Activated T-cell treated with anti-CD3 and anti-CD28 coated beads, Interleukin-2, amount 50 U/mL, for 72 hours (primary cell): Measurements from ENCODE around the gene C5AR1. TPM values are rescaled to one million over a fixed set of nuclear protein-coding genes. Genes with fewer than 3 reads are reported as not detected.
A peak's percentile ranks its signal among the peaks of the same experiment; 100 is the strongest.
"Not testable (repeated sequence)": the region's sequence is repeated elsewhere in the genome, so short reads cannot be mapped to it uniquely, and the experiment has no call there.

Experiments used
- ATAC-seq, 2 donors: fragments of 150-1000 bp; cut with Tn5 transposase; replicated peaks in 1 of 2; 2 replicates each; pipeline ENCODE4 v1.10.0; 2021; ENCODE audit warnings: moderate library complexity in 2 of 2, mild to moderate bottlenecking in 1 of 2
- DNase-seq, 2 donors: peaks; one replicate each; pipeline ENCODE4 v3.0.0; 2021 to 2022; ENCODE audit warnings: mixed read lengths in 1 of 2
- H3K27ac Mint-ChIP-seq: one replicate; pipeline ENCODE4 v1.8.0; 2022; ENCODE audit warnings: mild to moderate bottlenecking, moderate library complexity, mixed read lengths
- H3K27me3 Mint-ChIP-seq: one replicate; pipeline ENCODE4 v1.8.0; 2022; ENCODE audit warnings: low read depth, mixed read lengths
- H3K36me3 Mint-ChIP-seq, 2 donors: one replicate each; pipeline ENCODE4 v1.8.0; 2022; ENCODE audit warnings: mixed read lengths in 2 of 2, mild to moderate bottlenecking in 1 of 2; ENCODE audit not compliant: insufficient read depth in 2 of 2
- H3K4me1 Mint-ChIP-seq: one replicate; pipeline ENCODE4 v1.8.0; 2022; ENCODE audit warnings: low read depth, mixed read lengths
- H3K4me3 Mint-ChIP-seq, 2 donors: one replicate each; pipeline ENCODE4 v1.8.0; 2022; ENCODE audit warnings: mild to moderate bottlenecking in 2 of 2, mixed read lengths in 2 of 2, moderate library complexity in 2 of 2
- H3K9me3 Mint-ChIP-seq, 2 donors: one replicate each; pipeline ENCODE4 v1.8.0; 2022; ENCODE audit warnings: mixed read lengths in 2 of 2
- total RNA-seq, 2 donors: library from RNA; stranded (reverse); gene quantifications; one replicate each; pipeline ENCODE4 v1.2.3, GENCODE V29; 2022

C5AR1 gene
- total RNA-seq, 2 donors from 2014 or later = 1.8 to 3.0 TPM

DNA sequence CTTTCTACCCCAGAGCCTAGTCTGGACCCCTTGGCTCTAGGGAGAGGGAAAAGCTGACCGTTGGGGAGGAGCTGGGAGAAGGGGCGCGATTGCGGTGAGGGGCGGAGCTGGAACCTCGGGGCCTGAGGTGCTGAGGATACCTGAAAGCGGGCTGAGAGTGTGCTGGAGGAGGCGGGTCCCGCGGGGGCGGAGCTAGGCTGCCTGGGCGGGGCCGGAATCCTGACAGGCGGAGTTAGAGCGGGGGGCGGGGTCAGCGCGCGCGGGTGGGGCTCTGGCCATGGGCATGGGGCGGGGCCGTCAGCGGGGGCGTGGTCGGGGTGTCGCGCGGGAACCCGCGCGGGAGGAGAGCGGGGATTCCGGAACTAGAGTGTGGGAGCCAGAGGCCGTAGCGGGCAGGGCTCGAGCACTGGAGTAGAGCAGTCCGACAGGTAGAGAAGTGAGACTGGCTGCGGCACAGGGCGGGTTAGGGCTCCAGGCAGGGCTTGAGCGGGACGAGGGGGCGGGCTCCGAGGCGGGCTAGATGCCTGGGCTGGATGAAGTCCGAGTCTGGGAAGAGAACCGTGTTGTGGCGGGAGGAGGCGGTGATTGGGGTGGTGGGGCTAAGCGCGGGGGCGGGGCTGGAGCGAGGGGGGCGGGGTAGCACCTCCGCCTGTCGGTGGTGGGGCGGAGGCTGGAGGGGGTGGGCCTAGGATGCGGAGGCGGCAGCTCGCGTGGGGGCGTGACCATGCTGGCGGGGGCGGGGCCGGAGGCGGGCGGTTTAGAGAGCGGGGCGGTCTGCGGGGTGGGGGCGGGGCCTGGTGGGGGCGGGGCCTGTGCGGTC lies 35.4 kb upstream of the C5AR1 start, which contains the start of gene INAFM1:
TSS of gene INAFM1 (plus strand) at position 815 of the 820 bp plus-strand sequence. CDS start 35 bp downstream, outside the sequence.
- Mint-ChIP-seq H3K4me3 (peak within 1 kb of the TSS; percentile 97), H3K36me3 (peaks cover 6 to 11% of the 10 kb centered on the region in 2 donors), H3K27ac (peak within 1 kb of the TSS; percentile 95), H3K4me1 (peaks cover 29% of the 10 kb centered on the region), H3K9me3 (no peaks in the 10 kb centered on the region), H3K27me3 (no peaks in the 10 kb centered on the region)
- peak; percentile 100 for DNase-seq
- peak; percentile 77 to 79 for ATAC-seq

DNA sequence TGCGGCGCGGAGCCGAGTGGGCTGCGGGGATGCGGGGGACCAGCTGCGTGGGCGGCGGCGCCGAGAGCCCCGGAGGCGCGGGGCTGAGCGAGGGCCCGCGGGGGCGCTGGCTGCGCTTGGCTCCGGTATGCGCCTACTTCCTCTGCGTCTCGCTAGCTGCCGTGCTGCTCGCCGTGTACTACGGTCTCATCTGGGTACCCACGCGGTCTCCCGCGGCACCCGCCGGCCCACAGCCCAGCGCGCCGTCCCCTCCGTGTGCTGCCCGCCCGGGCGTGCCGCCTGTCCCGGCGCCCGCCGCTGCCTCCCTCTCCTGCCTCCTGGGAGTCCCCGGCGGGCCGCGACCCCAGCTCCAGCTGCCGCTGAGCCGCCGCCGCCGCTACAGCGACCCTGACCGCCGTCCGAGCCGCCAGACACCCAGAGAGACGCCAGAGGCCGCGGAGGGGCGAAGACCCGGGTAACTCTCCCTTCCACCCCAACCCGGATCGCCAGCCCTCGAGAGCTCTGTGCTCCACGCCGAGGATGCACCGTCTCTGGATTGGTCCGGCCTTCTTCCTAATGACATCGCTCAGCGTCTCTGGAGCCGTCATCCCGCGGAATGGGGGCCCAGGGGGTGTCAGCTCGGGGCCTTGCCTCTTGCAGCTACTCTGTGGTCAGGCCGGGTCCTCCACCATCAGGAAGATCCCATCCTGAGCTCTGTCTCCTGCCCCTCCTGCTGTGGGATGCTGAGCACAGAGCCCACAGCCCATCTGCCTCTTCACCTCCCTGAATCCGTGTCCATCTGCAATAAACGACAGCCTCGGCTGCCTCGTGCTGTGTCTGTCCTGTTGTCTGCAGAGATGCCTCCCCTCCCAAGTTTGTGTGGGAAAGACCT lies 34.5 kb upstream of the C5AR1 start:
- ATAC-seq = peak; percentile 38 to 39
- no peak for DNase-seq
- Mint-ChIP-seq H3K9me3 (no peaks in the 10 kb centered on the region), H3K36me3 (peaks cover 6 to 11% of the 10 kb centered on the region in 2 donors), H3K4me3 (peak overlapping the region; percentile 83 to 86), H3K27ac (peak overlapping the region; percentile 50), H3K27me3 (no peaks in the 10 kb centered on the region), H3K4me1 (peaks cover 29% of the 10 kb centered on the region)

DNA sequence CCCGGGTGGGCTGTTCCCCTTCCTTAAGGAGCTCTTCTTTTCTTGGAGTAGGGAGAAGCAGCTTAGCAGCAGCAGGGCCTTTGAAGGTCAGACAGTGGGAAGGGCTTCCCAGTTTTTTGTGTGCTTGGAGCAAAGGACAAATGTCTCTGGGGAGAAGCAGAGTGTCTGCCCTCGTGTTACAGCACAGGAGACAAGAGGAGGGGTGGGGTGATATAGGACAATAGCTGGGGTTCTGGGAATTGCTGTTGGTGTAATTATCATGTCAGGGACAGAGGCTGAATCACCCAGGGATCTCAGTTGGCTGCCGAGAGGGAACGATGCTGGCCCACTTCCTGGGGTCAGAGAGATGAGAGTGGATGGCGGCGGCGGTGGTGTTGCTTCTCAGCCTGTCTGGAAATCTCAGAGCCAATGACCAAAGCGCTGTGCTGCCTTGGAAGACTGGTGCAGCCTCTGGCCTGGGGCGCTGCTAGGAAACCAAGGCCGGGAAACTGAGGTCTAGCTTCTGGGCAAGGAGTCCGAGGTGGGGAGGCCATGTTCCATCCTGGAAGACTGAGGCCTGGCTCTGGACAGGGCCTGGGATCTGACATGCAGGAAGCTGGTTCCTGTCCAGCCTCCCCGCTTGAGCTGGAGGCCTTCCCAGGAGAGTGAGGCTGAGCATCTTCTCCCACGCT lies 33.7 kb upstream of the C5AR1 start:
- H3K27me3 Mint-ChIP-seq = no peaks in the 10 kb centered on the region
- H3K27ac Mint-ChIP-seq = peak overlapping the region; percentile 50
- peak overlapping the region; percentile 83 to 86 for H3K4me3 Mint-ChIP-seq
- H3K9me3 Mint-ChIP-seq = no peaks in the 10 kb centered on the region
- peaks cover 6 to 8% of the 10 kb centered on the region in 2 donors for H3K36me3 Mint-ChIP-seq
- DNase-seq = no peak
- H3K4me1 Mint-ChIP-seq = peaks cover 26% of the 10 kb centered on the region
- no peak for ATAC-seq

GRCh38 chr19:47276513-47276912 lies 33.1 kb upstream of the C5AR1 start:
- Mint-ChIP-seq H3K4me3 (peak overlapping the region in 1 of 2 donors; percentile 83), H3K4me1 (peaks cover 23% of the 10 kb centered on the region)
- not testable (repeated sequence) for ATAC-seq, H3K27ac Mint-ChIP-seq, H3K36me3 Mint-ChIP-seq, H3K27me3 Mint-ChIP-seq, DNase-seq, H3K9me3 Mint-ChIP-seq

DNA sequence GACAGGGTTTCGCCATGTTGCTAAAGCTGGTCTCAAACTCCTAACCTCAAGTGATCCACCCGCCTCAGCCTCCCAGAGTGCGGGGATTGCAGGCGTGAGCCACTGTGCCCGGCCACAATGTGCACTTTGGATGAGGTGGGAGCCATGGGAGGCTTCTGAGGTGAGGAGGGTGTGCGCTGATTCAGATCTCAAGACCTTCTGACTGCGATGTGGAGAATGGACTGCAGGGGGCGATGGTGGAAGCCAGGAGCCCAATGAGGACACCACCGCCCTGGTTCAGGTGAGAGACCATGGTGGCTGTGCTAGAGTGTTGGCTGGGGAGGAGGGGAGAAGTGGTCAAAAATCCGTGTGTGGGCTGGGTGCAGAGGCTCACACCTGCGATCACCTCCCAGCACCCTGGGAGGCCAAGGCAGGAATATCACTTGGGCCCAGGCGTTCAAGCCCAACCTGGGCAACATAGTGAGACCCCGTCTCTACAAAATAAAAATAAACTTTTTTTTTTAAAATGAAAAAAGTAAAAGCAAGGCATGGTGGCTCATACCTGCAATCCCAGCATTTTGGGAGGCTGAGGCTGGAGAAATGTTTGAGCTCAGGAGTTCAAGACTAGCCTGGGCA lies 29.4 kb upstream of the C5AR1 start:
- Mint-ChIP-seq H3K9me3 (no peaks in the 10 kb centered on the region), H3K4me3 (no peak overlapping the region), H3K36me3 (peaks cover 6 to 8% of the 10 kb centered on the region in 2 donors), H3K27me3 (no peaks in the 10 kb centered on the region), H3K4me1 (peaks cover 21% of the 10 kb centered on the region), H3K27ac (no peak overlapping the region)
- DNase-seq (peak; percentile 66 to 68), ATAC-seq (peak; percentile 35 to 62)

- H3K27me3 Mint-ChIP-seq = no peaks in the 10 kb centered on the region
- H3K36me3 Mint-ChIP-seq = no peaks in the 10 kb centered on the region
- no peaks in the 10 kb centered on the region for H3K9me3 Mint-ChIP-seq
- ATAC-seq (no peak), DNase-seq (no peak)
- peaks cover 13% of the 10 kb centered on the region for H3K4me1 Mint-ChIP-seq
- H3K27ac Mint-ChIP-seq = no peak overlapping the region
- H3K4me3 Mint-ChIP-seq = no peak overlapping the region
These were observed 26.1 kb upstream of the C5AR1 start for GRCh38 chr19:47283405-47284059.

- Mint-ChIP-seq H3K27me3 (no peaks in the 10 kb centered on the region), H3K9me3 (no peaks in the 10 kb centered on the region), H3K4me1 (peaks cover 16% of the 10 kb centered on the region), H3K27ac (no peak overlapping the region), H3K4me3 (no peak overlapping the region), H3K36me3 (no peaks in the 10 kb centered on the region)
- DNase-seq (peak; percentile 41 to 61), ATAC-seq (peak in 1 of 2 donors; percentile 36)
These were observed 25.2 kb upstream of the C5AR1 start for GRCh38 chr19:47284324-47284899.

- Mint-ChIP-seq H3K36me3 (no peaks in the 10 kb centered on the region), H3K9me3 (no peaks in the 10 kb centered on the region), H3K27ac (no peak overlapping the region), H3K4me3 (no peak overlapping the region), H3K4me1 (peaks cover 21% of the 10 kb centered on the region), H3K27me3 (no peaks in the 10 kb centered on the region)
- peak; percentile 94 for ATAC-seq
- peak; percentile 81 to 88 for DNase-seq
These were observed 13.6 kb upstream of the C5AR1 start for GRCh38 chr19:47296036-47296435.

DNA sequence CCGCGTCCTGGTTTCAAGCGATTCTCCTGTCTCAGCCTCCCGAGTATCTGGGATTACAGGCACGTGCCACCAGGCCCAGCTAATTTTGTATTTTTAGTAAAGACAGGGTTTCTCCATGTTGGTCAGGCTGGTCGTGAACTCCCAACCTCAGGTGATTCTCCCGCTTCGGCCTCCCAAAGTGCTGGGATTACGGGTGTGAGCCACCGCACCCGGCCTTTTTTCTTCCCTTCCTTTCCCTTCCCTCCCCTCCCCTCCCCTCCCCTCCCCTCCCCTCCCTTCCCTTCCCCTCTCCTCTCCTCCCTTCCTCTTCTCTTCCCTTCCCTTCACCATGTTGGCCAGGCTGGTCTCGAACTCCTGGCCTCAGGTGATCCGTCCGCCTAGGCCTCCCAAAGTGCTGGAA lies 8.8 kb upstream of the C5AR1 start:
- H3K4me3 Mint-ChIP-seq, ATAC-seq, DNase-seq, H3K9me3 Mint-ChIP-seq, H3K27me3 Mint-ChIP-seq, H3K36me3 Mint-ChIP-seq, H3K27ac Mint-ChIP-seq: not testable (repeated sequence)
- peaks cover 25% of the 10 kb centered on the region for H3K4me1 Mint-ChIP-seq

DNA sequence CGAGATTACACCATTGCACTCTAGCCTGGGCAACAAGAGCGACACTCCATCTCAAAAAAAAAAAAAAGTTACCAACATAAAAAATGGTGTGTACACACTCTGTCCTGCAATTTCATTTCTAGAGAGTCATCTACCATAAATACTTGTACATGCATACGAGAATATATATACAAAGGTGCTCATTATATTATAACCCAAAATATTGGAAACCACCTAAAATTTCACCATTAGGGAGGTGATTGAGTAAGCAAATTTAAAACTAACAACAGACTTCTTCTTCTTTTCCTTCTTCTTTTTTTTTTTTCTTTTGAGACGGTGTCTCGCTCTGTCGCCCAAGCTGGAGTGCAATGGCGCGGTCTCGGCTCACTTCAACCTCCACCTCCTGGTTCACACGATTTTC lies 7.4 kb upstream of the C5AR1 start:
- ATAC-seq (no peak), DNase-seq (no peak)
- Mint-ChIP-seq H3K27ac (no peak overlapping the region), H3K27me3 (no peaks in the 10 kb centered on the region), H3K4me1 (peaks cover 13% of the 10 kb centered on the region), H3K9me3 (no peaks in the 10 kb centered on the region), H3K4me3 (no peak overlapping the region), H3K36me3 (no peaks in the 10 kb centered on the region)

DNA sequence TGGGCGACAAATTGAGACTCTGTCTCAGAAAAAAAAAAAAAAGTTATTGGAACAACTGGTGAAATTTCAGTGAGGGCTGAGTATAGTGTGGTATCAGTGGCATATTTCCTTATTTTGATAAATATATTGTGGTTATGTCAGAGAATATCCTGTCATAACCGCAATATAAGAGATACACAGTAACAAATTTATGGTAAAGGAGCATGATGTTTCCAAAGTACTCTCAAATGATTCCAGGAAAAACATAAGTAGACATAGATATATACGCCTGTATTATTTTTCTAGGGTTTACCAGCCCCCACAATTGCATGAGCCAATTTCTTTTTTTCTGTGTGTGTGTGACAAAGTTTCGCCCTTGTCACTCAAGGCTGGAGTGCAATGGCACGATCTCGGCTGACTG lies 5.7 kb upstream of the C5AR1 start:
- no peak overlapping the region for H3K4me3 Mint-ChIP-seq
- H3K27me3 Mint-ChIP-seq = no peaks in the 10 kb centered on the region
- peaks cover 13% of the 10 kb centered on the region for H3K4me1 Mint-ChIP-seq
- no peak for DNase-seq
- no peaks in the 10 kb centered on the region for H3K36me3 Mint-ChIP-seq
- ATAC-seq = no peak
- no peak overlapping the region for H3K27ac Mint-ChIP-seq
- H3K9me3 Mint-ChIP-seq = no peaks in the 10 kb centered on the region

DNA sequence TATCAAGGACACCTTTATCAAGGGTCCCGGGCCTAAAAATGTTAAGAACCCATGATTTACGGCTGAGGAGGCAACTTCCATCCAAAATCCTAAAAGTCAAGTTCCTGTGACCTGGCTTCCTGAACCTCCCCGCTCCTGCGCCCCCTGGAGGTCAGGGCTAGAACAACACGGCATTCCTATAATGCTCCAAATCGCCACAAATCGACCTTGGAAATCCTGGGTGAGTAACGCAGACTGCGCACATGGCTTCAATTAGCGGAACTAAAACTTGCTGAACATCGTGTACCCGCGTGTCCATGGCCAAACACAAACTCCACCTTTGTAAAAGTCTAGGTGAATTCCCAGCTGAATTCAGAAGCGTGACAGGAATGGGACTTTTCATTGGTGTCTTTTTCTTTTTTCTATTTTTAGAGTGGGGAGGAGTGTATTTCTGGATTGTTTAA lies 4.3 kb upstream of the C5AR1 start:
- Mint-ChIP-seq H3K4me1 (peaks cover 10% of the 10 kb centered on the region), H3K36me3 (no peaks in the 10 kb centered on the region), H3K4me3 (peak overlapping the region in 1 of 2 donors; percentile 38), H3K9me3 (no peaks in the 10 kb centered on the region), H3K27me3 (peaks cover 6% of the 10 kb centered on the region), H3K27ac (no peak overlapping the region)
- ATAC-seq (no peak), DNase-seq (peak; percentile 48 to 60)
